HCEC 1CT (cell line): Measurements from ENCODE around the gene GSPT2.
A peak's percentile ranks its signal among the peaks of the same experiment; 100 is the strongest.
"Not testable (repeated sequence)": the region's sequence is repeated elsewhere in the genome, so short reads cannot be mapped to it uniquely, and the experiment has no call there.

Experiments
- DNase-seq: peaks from one replicate; pipeline ENCODE4 v3.0.0-alpha.2; 2017

The GSPT2 gene

DNA sequence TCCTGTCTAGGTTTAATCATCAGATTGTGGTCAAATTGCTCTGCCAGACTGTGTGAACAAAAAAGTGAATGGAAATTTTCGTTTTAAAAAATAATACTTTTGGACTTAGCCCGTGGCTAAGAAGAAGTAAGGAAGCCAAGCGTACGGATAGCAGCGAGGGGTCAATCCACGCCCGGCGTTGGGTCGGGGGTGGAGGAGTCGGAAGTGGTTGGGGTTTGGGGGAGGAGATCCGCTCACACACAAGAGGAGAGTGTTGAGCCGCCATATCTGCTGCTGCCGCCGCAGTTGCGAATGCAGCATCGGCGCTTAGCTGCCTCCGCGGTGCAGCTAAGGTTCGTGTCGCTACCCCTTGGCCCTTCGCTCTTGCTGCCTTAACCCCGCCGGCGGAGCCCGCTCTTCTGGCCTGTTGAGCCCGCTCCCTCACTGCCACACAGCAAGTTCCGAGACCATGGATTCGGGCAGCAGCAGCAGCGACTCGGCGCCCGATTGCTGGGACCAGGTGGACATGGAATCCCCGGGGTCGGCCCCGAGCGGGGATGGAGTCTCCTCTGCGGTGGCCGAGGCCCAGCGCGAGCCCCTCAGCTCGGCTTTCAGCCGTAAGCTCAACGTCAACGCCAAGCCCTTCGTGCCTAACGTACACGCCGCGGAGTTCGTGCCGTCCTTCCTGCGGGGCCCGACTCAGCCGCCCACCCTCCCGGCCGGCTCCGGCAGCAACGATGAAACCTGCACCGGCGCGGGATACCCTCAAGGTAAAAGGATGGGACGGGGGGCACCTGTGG, at the start of gene GSPT2:
Gene GSPT2 (plus strand): TSS at position 264 of the 779 bp plus-strand sequence. CDS start 185 bp downstream, at position 449.
- DNase-seq = peak; percentile 53

DNA sequence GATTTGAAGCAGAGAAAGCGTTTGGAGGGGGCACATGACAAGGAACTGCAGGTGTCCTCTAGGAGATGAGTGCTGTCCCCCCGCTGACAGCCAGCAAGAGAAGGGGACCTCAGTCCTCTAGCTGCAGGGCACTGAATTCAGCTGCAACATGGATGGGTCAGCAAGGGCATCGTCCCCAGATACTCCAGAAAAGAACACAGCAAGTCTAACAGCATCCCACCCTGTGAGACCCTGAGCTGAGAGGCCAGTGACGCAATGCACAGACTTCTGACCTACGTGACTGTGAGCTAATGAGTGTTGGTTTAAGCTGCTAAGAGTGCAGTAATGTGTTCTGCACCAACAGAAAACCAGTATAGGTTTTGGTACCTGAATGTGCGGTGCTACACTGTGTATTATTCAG, 49.0 kb upstream of the GSPT2 start:
- DNase-seq = no peak

DNA sequence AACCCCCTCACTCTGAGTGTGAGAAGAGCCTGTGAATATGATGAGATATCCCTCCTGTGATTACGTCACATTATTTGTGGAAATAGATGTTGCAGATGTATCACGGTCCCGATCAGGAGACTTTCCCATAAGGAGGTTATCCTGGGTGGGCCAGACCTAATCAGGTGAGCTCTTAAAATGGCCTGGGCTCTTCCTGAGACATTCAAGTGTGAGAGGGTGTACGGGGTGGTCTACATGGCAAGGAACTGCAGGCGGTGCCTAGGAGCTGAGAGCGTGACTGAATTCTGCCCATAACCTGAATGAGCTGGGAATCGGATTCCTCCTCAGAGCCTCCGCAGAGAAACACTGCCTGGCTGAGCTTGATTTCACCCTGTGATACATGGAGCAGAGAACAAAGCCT, 45.8 kb upstream of the GSPT2 start:
- DNase-seq = no peak

GRCh38 chrX:51710277-51711164, 32.7 kb upstream of the GSPT2 start, which contains the start of gene CENPVL1:
Gene CENPVL1, plus strand, starts transcription at chrX:51710512. Its CDS starts 0 bp downstream, at chrX:51710512.
- DNase-seq = not testable (repeated sequence)

DNA sequence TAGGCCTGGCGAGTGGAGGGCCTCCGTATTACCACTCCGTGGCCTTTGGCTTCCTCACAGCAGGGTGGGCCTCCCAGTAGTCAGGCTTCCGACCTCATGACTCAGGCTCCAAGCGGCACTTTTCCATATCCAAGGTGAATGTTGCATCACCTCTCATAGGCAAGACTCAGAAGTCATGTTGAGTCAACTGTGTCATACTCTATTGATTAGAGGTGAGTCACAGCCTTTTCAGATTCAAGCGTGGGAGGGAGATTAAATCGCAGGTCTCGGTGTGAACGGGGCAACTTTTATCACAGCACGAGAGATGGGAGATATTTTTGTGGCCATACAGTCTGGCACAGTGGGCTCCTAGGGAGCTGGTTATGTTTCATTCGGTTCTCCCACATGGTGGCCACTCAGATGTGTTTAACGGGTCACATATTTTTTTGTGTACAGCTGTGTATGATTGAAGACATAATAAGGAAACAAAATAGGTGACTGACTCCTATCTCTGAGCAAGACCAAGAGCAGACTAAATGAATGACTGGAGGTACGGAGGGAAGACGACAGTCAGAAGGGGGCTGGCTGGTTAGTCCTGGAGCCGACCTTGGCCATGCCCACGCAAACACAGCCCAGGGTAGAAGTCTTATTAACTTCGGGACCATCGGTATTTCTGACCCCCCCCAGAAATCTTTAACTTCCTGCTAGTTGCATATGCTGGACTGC, 30.1 kb upstream of the GSPT2 start:
- DNase-seq = not testable (repeated sequence)

GRCh38 chrX:51728202-51728601, 15.0 kb upstream of the GSPT2 start:
- no peak for DNase-seq

GRCh38 chrX:51737091-51737490, 6.2 kb upstream of the GSPT2 start:
- no peak for DNase-seq

GRCh38 chrX:51742586-51742985, 656 bp upstream of the GSPT2 start:
- DNase-seq = no peak

- no peak for DNase-seq
Observed at GRCh38 chrX:51747671-51748070, 4.4 kb downstream of the GSPT2 start.

- no peak for DNase-seq
Observed at GRCh38 chrX:51759055-51759839, 16.0 kb downstream of the GSPT2 start.

DNA sequence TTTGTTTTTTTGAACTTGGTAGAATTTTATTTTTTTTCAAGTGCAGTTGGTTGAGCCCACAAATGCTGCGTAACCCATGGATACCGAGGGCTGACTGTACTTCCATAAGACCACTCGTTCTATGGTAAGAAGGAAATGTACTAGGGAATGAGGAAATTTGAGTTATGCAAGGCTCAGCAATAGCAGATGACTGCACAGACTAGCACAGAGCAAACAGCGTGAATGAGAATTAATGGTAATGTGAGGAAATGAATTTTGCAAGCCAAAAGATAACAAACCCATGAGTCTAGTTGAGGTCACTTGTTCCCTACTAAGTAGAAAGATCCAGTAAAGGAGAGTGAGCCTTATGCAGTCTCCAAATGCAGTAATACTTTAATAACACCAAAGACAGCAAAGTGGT, 17.4 kb downstream of the GSPT2 start:
- DNase-seq = no peak

- no peak for DNase-seq
Observed at GRCh38 chrX:51766546-51766945, 23.3 kb downstream of the GSPT2 start.

- DNase-seq = no peak
Observed at GRCh38 chrX:51776851-51777250, 33.6 kb downstream of the GSPT2 start.

- DNase-seq = no peak
Observed at GRCh38 chrX:51779306-51779705, 36.1 kb downstream of the GSPT2 start.

- no peak for DNase-seq
Observed at GRCh38 chrX:51795136-51795535, 51.9 kb downstream of the GSPT2 start.
